ENCODE data around the gene SYT15. TPM values are rescaled to one million over a fixed set of nuclear protein-coding genes. Genes with fewer than 3 reads are reported as not detected.
A peak's percentile ranks its signal among the peaks of the same experiment; 100 is the strongest.
"Not testable (repeated sequence)": the region's sequence is repeated elsewhere in the genome, so short reads cannot be mapped to it uniquely, and the experiment has no call there.

Gene SYT15
- total RNA-seq, 2 donors from 2014 or later: 1.0 to 1.1 TPM

DNA sequence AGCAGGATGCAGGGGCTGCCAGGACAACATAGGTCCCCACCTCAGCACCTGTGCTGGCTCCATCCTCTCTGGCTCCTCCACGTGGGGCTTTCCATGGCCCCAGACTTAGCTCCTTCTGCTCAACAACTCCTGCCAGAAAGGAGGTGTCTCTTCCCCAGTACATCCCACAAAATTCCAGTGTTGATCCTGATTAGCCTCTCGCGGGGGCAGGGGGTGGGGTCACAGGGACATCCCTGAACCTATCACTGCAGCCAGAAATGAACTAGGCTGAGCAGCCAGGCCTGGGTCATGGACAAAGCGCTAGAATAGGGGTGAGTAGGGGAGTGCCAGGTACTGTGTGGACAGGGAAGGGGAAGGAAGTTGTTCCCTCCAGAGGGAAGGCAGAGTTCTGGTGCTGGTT is 5.0 kb upstream of the SYT15 start:
- DNase-seq: peak in 1 of 3 donors; percentile 2
- H3K4me3 Mint-ChIP-seq; H3K27me3 Mint-ChIP-seq; H3K27ac Mint-ChIP-seq; H3K4me1 Mint-ChIP-seq; H3K9me3 ChIP-seq (ENCODE audit: control insufficient read depth, low read length, poor library complexity, severe bottlenecking); H3K36me3 Mint-ChIP-seq (ENCODE audit: low read depth); ATAC-seq: not testable (repeated sequence)

DNA sequence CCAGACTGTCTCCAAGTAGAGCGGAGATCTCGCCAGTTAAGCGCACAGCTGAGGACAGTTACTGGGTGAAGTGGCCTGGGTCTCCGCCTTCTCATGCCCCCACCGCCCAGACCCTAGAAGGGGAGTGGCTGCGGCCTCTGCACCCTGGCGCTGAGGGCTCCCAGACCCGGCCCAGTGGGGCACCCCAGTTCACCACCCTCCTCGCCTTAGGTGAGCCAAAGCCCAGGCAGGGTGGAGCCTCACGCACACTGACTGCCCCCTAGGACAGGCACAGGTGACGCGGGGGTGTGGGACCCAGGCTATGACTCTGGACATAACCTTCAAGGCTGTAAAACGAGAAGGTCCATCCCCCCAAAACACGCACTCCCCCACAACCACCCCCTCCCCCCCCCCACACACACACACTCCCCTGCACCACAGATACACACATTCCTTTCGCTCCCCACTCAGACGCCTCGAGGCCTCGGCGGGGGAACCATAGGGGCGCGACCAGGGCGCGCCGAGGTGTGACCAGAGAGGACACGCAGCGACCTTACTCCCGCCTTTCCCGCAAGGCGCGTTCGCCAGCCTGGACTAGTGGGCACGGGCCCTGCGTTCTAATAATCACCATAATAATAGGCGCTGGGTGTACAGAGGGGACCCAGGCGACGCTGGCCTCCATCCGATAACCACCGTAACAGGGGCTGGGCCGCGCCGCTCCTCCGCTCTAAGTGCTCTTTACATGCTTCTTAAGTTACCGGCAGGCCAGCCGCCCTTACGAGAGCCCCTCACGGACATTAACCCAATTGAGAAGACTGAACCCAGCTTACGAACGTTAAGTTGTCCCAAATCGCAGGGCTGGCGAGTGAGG is 1.1 kb upstream of the SYT15 start:
- not testable (repeated sequence) for H3K9me3 ChIP-seq (ENCODE audit: control insufficient read depth, low read length, poor library complexity, severe bottlenecking); H3K4me3 Mint-ChIP-seq; H3K27ac Mint-ChIP-seq; ATAC-seq; H3K27me3 Mint-ChIP-seq; H3K4me1 Mint-ChIP-seq; DNase-seq; H3K36me3 Mint-ChIP-seq (ENCODE audit: low read depth)

DNA sequence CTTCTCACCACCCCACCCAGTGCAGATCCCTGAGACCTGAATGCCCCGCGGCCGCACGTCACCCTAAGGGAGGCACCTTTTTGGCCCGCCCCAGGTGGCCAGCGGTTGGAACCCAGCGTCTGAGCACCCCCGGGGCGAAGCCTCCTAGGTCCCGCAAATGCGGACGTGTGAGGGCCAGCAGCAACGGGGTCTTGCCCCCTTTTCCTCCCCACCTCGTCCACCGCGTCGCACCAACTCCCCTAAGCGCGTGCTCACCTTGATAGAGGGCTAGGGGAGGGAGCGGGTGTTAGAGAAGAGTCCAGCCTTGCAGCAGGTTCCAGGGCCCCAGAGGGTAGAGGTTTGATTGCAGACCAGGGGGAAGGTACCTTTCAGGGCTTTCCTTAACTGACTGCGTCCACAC is 450 bp downstream of the SYT15 start:
- DNase-seq; H3K27ac Mint-ChIP-seq; ATAC-seq; H3K27me3 Mint-ChIP-seq; H3K4me1 Mint-ChIP-seq; H3K36me3 Mint-ChIP-seq (ENCODE audit: low read depth); H3K4me3 Mint-ChIP-seq; H3K9me3 ChIP-seq (ENCODE audit: control insufficient read depth, low read length, poor library complexity, severe bottlenecking): not testable (repeated sequence)

DNA sequence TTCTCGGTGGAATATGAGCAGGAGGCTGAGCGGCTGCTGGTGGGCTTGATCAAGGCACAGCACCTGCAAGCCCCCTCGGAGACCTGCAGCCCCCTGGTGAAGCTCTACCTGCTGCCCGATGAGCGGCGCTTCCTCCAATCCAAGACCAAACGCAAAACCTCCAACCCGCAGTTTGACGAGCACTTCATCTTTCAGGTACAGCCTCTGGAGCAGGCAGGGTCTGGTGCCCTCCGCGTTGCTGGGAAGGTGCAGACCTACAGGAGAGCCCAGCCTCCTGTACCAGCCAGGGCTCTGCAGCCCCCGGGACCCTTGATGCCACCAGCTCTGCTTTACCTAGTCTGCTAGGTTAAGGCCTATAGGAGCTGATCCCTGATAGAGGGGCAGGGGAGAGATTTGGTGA is 3.1 kb downstream of the SYT15 start:
- not testable (repeated sequence) for H3K4me3 Mint-ChIP-seq; H3K36me3 Mint-ChIP-seq (ENCODE audit: low read depth); H3K27ac Mint-ChIP-seq; DNase-seq; H3K4me1 Mint-ChIP-seq; H3K27me3 Mint-ChIP-seq; H3K9me3 ChIP-seq (ENCODE audit: control insufficient read depth, low read length, poor library complexity, severe bottlenecking); ATAC-seq

DNA sequence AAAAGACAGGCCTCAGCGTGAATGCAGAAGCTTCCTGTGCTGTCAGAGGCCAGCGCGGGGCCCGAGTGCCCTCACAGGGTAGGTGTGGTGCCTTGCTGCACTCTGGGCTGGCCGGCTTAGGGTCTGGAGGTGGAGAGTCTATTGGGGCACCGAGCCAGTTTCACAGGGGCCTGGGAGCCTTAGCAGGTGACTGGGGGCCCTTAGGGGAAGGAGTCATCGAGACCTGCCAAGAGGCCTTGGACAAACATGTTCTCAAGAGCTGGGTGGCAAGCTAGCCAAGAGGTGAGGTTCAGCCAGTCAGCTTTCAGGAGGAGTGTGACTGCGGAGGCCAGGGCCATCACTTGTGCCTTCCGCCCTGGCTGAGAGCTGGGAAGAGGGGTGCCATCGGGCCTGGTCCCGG is 3.6 kb downstream of the SYT15 start:
- H3K4me3 Mint-ChIP-seq: not testable (repeated sequence)

DNA sequence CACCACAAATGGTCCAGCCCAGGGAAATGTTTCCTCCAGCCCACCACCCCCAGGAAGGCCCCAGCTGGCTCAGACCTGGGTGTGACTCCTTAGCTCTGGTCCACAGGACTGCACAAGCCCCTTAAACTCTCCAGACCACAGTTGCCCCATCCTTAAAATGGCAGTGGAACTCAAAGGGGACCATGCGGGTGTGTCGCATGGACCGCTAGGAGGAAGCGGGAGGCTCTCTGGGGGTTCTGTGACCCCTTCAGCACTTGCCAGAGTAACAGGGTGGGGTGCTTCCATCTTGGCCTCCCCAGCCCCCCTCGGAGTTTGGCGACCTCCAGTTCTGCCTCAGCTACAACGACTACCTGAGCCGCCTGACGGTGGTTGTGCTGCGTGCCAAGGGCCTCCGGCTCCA is 5.3 kb downstream of the SYT15 start:
- H3K4me3 Mint-ChIP-seq; H3K4me1 Mint-ChIP-seq; DNase-seq; H3K27ac Mint-ChIP-seq; H3K27me3 Mint-ChIP-seq; ATAC-seq; H3K36me3 Mint-ChIP-seq (ENCODE audit: low read depth); H3K9me3 ChIP-seq (ENCODE audit: control insufficient read depth, low read length, poor library complexity, severe bottlenecking): not testable (repeated sequence)

More for the DNA sequence above, 3.6 kb downstream of the SYT15 start:
- H3K27me3 Mint-ChIP-seq; ATAC-seq; DNase-seq; H3K36me3 Mint-ChIP-seq (ENCODE audit: low read depth); H3K9me3 ChIP-seq (ENCODE audit: control insufficient read depth, low read length, poor library complexity, severe bottlenecking); H3K27ac Mint-ChIP-seq; H3K4me1 Mint-ChIP-seq: not testable (repeated sequence)

DNA sequence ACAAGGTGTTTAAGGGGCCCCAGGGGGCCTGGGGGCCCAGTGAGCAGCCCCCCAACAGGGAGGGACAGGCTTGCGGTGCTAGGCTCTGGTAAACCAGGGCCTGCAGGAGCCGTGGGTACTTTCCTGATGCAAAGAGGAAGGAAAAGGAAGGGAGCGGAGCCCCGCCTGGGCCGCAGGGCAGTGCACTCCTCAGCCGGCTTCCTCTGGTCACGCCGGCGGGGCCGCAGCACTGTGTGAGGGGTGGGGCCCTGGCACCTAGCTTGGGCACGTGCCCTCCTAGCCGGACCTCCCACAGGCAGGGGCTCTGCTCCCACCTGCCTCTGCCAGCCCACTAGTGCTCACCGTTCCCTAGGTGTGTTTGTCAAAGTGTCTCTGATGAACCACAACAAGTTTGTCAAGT is 6.3 kb downstream of the SYT15 start:
- H3K4me3 Mint-ChIP-seq; ATAC-seq; DNase-seq; H3K36me3 Mint-ChIP-seq (ENCODE audit: low read depth); H3K9me3 ChIP-seq (ENCODE audit: control insufficient read depth, low read length, poor library complexity, severe bottlenecking); H3K27ac Mint-ChIP-seq; H3K27me3 Mint-ChIP-seq; H3K4me1 Mint-ChIP-seq: not testable (repeated sequence)

DNA sequence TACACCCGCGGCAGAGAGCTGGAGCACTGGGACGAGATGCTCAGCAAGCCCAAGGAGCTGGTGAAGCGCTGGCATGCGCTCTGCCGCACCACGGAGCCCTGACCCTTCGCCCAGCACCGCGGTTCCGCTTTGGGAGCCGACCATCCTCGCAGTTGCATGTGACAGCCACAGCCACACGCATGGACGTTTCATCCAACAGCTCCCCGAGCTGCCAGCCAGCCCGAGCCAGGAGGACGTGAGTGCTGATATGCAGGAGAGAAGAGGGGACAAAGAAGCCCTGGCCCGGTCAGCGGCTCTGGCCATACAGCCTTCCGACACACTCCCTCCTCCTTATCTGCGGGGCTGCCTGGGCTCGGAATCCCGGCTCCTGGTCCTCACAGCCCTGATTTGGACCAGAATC is 8.6 kb downstream of the SYT15 start:
- ATAC-seq; H3K27me3 Mint-ChIP-seq; DNase-seq; H3K4me1 Mint-ChIP-seq; H3K36me3 Mint-ChIP-seq (ENCODE audit: low read depth); H3K4me3 Mint-ChIP-seq; H3K9me3 ChIP-seq (ENCODE audit: control insufficient read depth, low read length, poor library complexity, severe bottlenecking); H3K27ac Mint-ChIP-seq: not testable (repeated sequence)

DNA sequence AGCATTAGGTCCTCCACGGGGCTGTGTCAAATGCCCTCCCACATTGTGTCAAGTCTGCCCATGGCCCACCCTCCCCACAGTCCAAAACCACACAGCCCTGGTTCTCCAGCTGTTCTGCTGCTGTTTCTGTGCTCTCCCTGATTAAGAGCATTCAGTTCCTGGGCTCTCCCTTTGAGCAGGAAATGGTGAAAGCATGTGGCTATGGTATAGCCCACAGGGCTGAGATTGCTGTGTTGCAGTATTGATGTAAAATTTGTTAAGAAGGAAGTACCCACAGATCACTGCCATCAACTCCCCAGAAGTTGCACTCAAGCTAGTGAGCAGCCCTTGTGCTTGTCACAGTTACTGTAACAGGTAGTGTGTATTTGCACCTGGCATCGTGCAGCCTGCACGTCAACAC is 9.3 kb downstream of the SYT15 start:
- H3K4me1 Mint-ChIP-seq; H3K4me3 Mint-ChIP-seq; H3K27ac Mint-ChIP-seq; H3K36me3 Mint-ChIP-seq (ENCODE audit: low read depth); H3K27me3 Mint-ChIP-seq; DNase-seq; H3K9me3 ChIP-seq (ENCODE audit: control insufficient read depth, low read length, poor library complexity, severe bottlenecking): not testable (repeated sequence)
- peak; percentile 58 for ATAC-seq

DNA sequence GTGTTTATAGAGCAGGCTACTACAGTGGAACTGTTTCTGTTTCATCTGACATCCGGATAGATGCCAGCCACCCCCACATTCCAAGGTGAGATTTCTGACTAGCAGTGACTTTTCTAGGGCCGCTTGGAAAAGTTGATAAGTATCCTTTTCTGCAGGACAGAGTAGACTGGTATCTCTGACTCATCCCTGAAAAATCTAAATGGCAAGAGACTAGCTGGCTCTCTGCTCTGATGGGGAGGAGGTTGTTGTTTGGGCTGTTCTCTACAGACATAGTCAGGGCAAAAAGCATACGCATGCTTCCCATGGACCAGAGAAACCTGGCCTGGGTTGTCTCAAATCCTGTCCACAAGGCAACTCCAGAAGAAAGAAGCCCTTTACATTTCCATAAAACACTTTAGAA is 10.7 kb downstream of the SYT15 start:
- H3K27ac Mint-ChIP-seq; H3K9me3 ChIP-seq (ENCODE audit: control insufficient read depth, low read length, poor library complexity, severe bottlenecking); H3K27me3 Mint-ChIP-seq; H3K36me3 Mint-ChIP-seq (ENCODE audit: low read depth); DNase-seq; H3K4me3 Mint-ChIP-seq; ATAC-seq; H3K4me1 Mint-ChIP-seq: not testable (repeated sequence)

DNA sequence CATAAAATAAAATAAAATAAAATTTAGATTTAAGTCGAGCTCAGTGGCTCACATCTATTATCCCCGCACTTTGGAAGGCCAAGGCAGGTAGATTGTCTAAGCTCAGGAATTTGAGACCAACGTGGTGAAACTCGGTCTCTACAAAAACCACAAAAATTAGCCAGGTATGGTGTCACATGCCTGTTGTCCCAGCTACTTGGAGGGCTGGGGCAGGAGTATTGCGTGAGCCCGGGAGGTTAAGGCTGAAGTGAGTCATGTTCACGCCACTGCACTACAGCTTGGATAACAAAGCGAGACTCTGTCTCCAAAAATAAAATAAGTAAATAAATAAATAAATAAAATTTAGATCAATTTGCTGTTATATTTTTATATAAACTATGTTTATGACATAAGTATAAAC is 12.1 kb downstream of the SYT15 start:
- not testable (repeated sequence) for H3K27me3 Mint-ChIP-seq; H3K4me3 Mint-ChIP-seq; H3K9me3 ChIP-seq (ENCODE audit: control insufficient read depth, low read length, poor library complexity, severe bottlenecking)

DNA sequence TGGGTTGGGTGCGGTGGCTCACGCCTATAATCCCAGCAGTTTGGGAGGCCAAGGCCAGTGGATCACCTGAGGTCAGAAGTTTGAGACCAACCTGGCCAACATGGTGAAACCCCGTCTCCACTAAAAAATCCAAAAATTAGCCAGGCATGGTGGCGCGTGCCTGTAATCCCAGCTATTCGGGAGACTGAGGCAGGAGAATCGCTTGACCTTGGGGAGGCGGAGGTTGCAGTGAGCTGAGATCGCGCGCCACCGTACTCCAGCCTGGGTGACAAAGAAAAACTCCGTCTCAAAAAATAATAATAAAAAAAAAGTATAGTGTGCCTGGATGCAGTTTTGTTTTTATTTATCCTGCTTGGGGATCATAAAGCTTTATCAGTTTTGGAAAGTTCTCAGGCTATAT is 14.4 kb downstream of the SYT15 start:
- not testable (repeated sequence) for ATAC-seq; H3K9me3 ChIP-seq (ENCODE audit: control insufficient read depth, low read length, poor library complexity, severe bottlenecking); DNase-seq; H3K4me3 Mint-ChIP-seq; H3K27me3 Mint-ChIP-seq; H3K4me1 Mint-ChIP-seq; H3K36me3 Mint-ChIP-seq (ENCODE audit: low read depth); H3K27ac Mint-ChIP-seq

More for the DNA sequence above, 12.1 kb downstream of the SYT15 start:
- H3K27ac Mint-ChIP-seq; DNase-seq; H3K4me1 Mint-ChIP-seq; ATAC-seq; H3K36me3 Mint-ChIP-seq (ENCODE audit: low read depth): not testable (repeated sequence)

DNA sequence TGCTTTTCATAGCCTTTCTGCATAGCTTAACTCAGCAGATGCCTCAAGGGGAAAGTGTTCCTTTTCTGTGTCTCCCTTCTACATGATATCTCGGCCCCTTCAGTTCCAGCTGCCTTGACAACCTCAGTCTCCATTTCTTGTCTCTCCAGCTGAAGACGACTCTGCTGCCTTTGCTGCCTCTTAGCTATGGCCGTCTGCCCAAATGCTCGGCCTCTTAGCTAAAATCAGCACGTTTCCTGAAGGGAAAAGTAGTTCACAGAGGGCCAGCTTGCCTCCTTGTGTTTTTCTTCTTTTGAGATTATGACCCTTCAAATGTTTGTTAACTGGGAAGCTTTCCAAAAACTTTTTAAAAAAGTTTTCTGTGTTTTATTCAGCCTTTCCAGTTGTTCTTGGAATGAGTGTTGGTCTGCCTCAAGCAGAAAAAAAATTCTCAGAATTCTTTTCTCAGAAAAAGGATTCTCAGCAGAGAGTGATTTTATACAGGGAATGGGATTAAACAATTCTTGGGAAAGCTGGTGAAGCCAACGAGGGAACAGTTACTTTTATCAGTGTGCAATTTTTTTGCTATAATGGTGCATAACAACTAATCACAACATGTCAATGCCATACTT is 15.6 kb downstream of the SYT15 start:
- not testable (repeated sequence) for H3K9me3 ChIP-seq (ENCODE audit: control insufficient read depth, low read length, poor library complexity, severe bottlenecking); ATAC-seq; H3K4me1 Mint-ChIP-seq; H3K4me3 Mint-ChIP-seq; H3K27ac Mint-ChIP-seq; H3K27me3 Mint-ChIP-seq; DNase-seq; H3K36me3 Mint-ChIP-seq (ENCODE audit: low read depth)

DNA sequence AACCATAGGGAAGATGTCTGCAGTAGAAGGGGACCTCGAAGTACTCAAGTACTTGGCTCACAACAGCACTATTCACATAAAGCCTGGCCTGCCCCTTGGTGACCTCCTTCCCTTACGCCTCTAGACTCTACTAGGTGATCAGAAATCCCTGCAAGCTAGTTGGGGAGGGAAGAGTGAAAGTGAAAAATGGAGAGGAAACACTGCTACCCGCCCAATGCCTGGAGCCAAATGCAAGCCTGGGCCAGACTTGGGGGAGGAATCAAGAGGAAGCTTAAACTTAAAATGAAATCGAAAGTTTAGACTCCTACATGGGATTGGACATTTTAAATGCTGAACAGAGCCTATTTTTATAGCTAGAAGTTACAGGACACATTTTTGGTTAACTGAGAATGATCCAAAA is 17.6 kb downstream of the SYT15 start:
- H3K27ac Mint-ChIP-seq; DNase-seq; H3K4me1 Mint-ChIP-seq; ATAC-seq; H3K27me3 Mint-ChIP-seq; H3K36me3 Mint-ChIP-seq (ENCODE audit: low read depth); H3K4me3 Mint-ChIP-seq; H3K9me3 ChIP-seq (ENCODE audit: control insufficient read depth, low read length, poor library complexity, severe bottlenecking): not testable (repeated sequence)
